GM21786 (cell line): Measurements from ENCODE around the gene TRAPPC2L.
A peak's percentile ranks its signal among the peaks of the same experiment; 100 is the strongest.

Experiments used
- ATAC-seq: cut with Tn5 transposase; IDR thresholded peaks from one replicate; pipeline ENCODE4 v1.9.1; 2021; ENCODE audit not compliant: unreplicated experiment

TRAPPC2L gene

GRCh38 chr16:88839026-88839529 lies 17.8 kb upstream of the TRAPPC2L start:
- ATAC-seq, result no peak

GRCh38 chr16:88839745-88840599 lies 17.0 kb upstream of the TRAPPC2L start:
- no peak for ATAC-seq

- ATAC-seq, result no peak
Observed at GRCh38 chr16:88840600-88841215, 16.2 kb upstream of the TRAPPC2L start.

DNA sequence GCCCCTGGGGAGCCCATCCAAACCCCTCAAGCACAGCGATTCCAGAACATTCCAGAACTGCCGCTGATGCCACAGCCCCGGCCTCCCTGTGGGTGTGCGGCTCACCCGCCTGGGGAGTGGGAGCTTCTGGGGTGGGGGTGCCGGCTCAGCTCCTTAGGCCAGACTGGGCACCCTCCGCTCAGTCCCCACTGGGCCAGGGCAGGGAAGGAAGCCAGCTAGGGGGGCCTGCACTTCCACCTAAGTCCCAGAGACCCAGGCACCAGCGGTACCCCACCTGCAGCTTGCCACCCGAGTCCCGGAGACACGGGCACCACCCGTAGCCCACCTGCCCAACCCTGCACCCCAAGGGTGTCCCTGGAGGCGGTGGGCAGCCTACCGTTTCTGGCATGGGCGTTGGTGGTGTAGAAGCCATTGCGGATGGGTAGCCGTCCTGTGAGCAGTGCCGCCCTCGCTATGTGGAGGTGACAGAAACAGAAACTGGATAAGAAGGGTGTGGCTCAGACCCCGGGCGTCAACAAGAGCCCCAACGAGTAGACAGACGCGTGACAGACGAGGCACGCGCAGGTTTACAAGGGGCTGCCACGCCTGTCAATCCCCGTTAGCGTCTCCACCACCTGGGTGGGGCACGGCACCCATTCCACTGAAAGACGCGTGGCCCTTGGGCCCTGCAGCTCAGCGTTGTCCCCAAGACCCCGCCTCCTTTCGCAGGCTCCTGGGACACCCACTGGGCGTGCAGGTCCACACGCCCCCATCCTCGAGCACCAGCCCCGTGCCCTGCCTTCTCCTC lies 15.2 kb upstream of the TRAPPC2L start:
- ATAC-seq, result no peak

GRCh38 chr16:88842308-88842756 lies 14.6 kb upstream of the TRAPPC2L start:
- ATAC-seq, result no peak

- no peak for ATAC-seq
Observed at GRCh38 chr16:88842806-88843205, 14.1 kb upstream of the TRAPPC2L start.

- ATAC-seq, result no peak
Observed at GRCh38 chr16:88843256-88843655, 13.7 kb upstream of the TRAPPC2L start.

- no peak for ATAC-seq
Observed at GRCh38 chr16:88844419-88845036, 12.4 kb upstream of the TRAPPC2L start.

GRCh38 chr16:88846088-88846487 lies 10.8 kb upstream of the TRAPPC2L start:
- no peak for ATAC-seq

DNA sequence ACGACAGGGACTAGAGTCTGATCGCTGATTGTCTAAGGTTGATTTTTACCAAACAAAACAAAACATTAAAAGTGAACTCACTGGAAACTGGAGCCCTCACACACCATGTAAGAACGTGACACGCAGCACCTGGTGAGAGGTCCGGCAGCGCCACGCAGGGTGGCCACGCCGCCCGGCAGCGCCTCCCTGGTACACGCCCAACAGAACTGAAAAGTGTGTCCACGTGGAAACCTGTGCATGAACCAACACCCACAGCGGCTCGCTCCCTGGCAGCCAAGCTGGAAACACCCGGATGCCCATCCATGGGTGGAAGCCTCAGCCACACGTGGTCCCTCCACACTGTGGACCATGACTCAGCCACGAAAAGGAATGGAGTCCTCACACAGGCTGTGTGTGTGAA lies 9.3 kb upstream of the TRAPPC2L start:
- no peak for ATAC-seq

DNA sequence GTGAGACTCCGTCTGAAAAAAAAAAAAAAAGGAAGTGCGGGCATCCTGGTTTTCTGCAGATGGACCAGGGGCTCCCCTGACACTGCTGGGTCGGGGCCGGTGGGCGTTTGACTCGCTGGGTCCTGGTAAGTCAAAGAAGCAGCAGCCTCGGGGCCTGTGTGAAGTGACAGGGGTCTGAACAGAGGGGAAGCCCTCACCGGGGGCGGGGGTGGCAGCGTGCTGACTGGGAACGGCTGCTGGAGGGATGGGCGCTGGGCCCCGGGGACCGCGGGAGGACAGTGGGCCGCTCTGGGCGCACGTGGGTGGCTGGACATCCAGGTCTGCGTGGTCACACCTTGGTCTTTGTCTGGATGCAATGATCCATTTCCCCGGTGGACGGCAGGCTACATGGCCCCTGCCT lies 8.4 kb upstream of the TRAPPC2L start:
- ATAC-seq, result no peak

GRCh38 chr16:88850531-88851199 lies 6.3 kb upstream of the TRAPPC2L start:
- no peak for ATAC-seq

DNA sequence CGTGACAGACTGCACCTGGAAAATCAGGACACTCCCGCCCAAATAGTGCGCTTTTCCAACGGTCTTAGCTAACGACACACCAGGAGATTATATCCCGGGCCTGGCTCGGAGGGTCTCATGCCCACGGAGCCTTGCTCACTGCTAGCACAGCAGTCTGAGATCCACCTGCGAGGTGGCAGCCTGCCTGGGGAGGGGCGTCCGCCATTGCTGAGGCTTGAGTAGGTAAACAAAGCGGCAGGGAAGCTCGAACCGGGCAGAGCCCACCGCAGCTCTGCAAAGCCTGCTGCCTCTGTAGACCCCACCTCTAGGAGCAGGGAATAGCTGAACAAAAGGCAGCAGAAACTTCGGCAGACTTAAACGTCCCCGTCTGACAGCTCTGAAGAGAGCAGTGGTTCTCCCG lies 5.3 kb upstream of the TRAPPC2L start:
- ATAC-seq, result no peak

DNA sequence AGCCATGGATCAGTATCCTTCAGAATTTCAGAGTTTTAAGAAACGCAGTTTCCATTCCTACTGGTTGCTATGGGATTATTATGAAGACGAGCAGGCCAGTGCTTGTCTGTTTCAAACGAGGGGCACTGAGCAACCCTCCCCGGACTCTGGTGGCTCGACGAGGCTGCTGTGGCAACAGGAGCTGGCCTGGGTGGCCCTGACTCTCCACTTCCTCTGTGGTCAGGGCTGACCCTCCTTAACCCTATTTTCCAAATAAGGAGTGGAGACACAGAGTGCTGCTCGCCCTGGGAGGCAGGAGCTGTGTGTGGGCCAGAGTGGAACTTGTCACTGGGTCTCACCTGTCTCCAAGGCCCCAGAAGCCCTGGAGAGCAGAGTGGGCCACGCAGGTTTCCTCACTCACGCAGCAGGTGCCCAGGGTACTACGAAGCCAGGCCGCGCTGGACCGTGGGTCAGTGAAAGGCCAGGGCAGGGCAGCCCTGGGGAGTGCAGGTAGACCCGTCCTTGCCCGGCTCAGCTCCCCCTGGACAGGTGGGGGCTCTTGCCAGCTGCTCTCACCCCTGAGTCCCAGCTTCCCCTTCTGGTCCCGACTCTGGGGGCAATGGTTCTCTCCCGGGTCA lies 3.5 kb upstream of the TRAPPC2L start:
- no peak for ATAC-seq

GRCh38 chr16:88854306-88855111 lies 2.4 kb upstream of the TRAPPC2L start:
- ATAC-seq, result no peak

DNA sequence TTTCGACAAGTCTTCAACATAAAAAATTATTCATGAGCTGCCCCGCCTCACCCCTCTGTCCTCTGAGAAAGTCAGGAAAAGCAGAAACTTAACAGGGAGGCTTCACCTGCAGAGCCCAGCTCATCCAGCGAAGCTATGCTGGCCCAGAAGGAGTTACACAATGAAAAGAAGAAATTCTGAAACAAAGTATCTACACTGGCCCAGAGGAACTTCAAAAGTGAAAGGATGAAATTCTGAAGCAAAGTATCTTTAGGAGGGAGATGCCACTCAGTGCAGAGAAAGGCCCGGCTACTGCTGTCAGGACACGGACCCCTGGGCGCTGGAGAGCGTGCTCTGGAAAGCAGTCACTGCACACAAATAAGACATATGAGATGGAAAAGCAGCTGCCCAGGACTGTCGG lies 1.8 kb upstream of the TRAPPC2L start:
- ATAC-seq, result no peak

- no peak for ATAC-seq
Observed at GRCh38 chr16:88855736-88856121, 1.2 kb upstream of the TRAPPC2L start.

GRCh38 chr16:88856122-88856827 lies 652 bp upstream of the TRAPPC2L start:
- ATAC-seq, result peak; percentile 10
